H9 (cell line): ENCODE measurements around the gene ST6GAL1. TPM values are rescaled to one million over a fixed set of nuclear protein-coding genes. Genes with fewer than 3 reads are reported as not detected.

Experiments used
- DNase-seq: peaks from one replicate; pipeline ENCODE4 v3.0.0-alpha.2; 2017
- H2AFZ ChIP-seq: one replicate; pipeline ENCODE4 v1.6.1; 2013; ENCODE audit warnings: mild to moderate bottlenecking, low read length, control low read depth, moderate library complexity
- H2AK5ac ChIP-seq: 2 replicates; pipeline ENCODE4 v1.6.1; 2013; ENCODE audit warnings: low read length, control low read depth, mixed read lengths; ENCODE audit not compliant: insufficient read length
- H2BK120ac ChIP-seq: one replicate; pipeline ENCODE4 v1.6.1; 2013; ENCODE audit warnings: low read depth, mild to moderate bottlenecking, low read length, control low read depth, inconsistent platforms; ENCODE audit not compliant: poor library complexity, severe bottlenecking
- H2BK12ac ChIP-seq: 2 replicates; pipeline ENCODE4 v1.6.1; 2013; ENCODE audit warnings: low read length, control low read depth, mixed read lengths, low read depth; ENCODE audit not compliant: insufficient read length
- H2BK15ac ChIP-seq: 2 replicates; pipeline ENCODE4 v1.6.1; 2013; ENCODE audit warnings: low read depth, low read length, control low read depth
- H2BK20ac ChIP-seq: one replicate; pipeline ENCODE4 v1.6.1; 2013; ENCODE audit warnings: low read depth, mild to moderate bottlenecking, low read length, control low read depth, inconsistent platforms; ENCODE audit not compliant: poor library complexity, severe bottlenecking
- H2BK5ac ChIP-seq: 2 replicates; pipeline ENCODE4 v1.6.1; 2013; ENCODE audit warnings: low read length, control low read depth, mixed read lengths; ENCODE audit not compliant: insufficient read length
- H3K14ac ChIP-seq: 2 replicates; pipeline ENCODE4 v1.6.1; 2013; ENCODE audit warnings: low read length, control low read depth; ENCODE audit not compliant: insufficient read depth
- H3K18ac ChIP-seq: 2 replicates; pipeline ENCODE4 v1.6.1; 2013; ENCODE audit warnings: low read depth, mild to moderate bottlenecking, mixed read lengths, low read length, control low read depth; ENCODE audit not compliant: insufficient read length
- H3K23ac ChIP-seq: 2 replicates; pipeline ENCODE4 v1.6.1; 2013; ENCODE audit warnings: low read length, control low read depth, mixed read lengths, low read depth; ENCODE audit not compliant: insufficient read length
- H3K23me2 ChIP-seq: 2 replicates; pipeline ENCODE4 v1.6.1; 2013; ENCODE audit warnings: low read depth, mild to moderate bottlenecking, mixed read lengths, low read length, control low read depth; ENCODE audit not compliant: insufficient read length, poor library complexity, severe bottlenecking
- H3K27ac ChIP-seq: 2 replicates; pipeline ENCODE4 v1.5.1; 2013; ENCODE audit warnings: low read length, control low read depth, mixed read lengths, low read depth; ENCODE audit not compliant: insufficient read length
- H3K27me3 ChIP-seq: 2 replicates; pipeline ENCODE4 v1.6.1; 2013; ENCODE audit warnings: low read length, control low read depth, inconsistent platforms; ENCODE audit not compliant: insufficient read depth
- H3K4ac ChIP-seq: 2 replicates; pipeline ENCODE4 v1.6.1; 2013; ENCODE audit warnings: low read depth, mild to moderate bottlenecking, control low read depth, inconsistent platforms, low read length, moderate library complexity
- H3K4me1 ChIP-seq: 2 replicates; pipeline ENCODE4 v1.6.1; 2013; ENCODE audit warnings: low read length, control low read depth, inconsistent platforms; ENCODE audit not compliant: insufficient read depth
- H3K4me2 ChIP-seq: 2 replicates; pipeline ENCODE4 v1.6.1; 2013; ENCODE audit warnings: low read length, control low read depth, mixed read lengths; ENCODE audit not compliant: insufficient read length, insufficient read depth
- H3K56ac ChIP-seq: 2 replicates; pipeline ENCODE4 v1.6.1; 2013; ENCODE audit warnings: low read depth, mild to moderate bottlenecking, mixed read lengths, low read length, control low read depth; ENCODE audit not compliant: insufficient read length
- H3K79me1 ChIP-seq: 2 replicates; pipeline ENCODE4 v1.6.1; 2013; ENCODE audit warnings: low read depth, mild to moderate bottlenecking, moderate library complexity, low read length, control low read depth, inconsistent platforms; ENCODE audit not compliant: insufficient read depth, poor library complexity, severe bottlenecking
- H3K79me2 ChIP-seq: 2 replicates; pipeline ENCODE4 v1.6.1; 2013; ENCODE audit warnings: low read length, control low read depth, inconsistent platforms; ENCODE audit not compliant: insufficient read depth
- H3K9ac ChIP-seq: 2 replicates; pipeline ENCODE4 v1.6.1; 2013; ENCODE audit warnings: low read length, control low read depth, mixed read lengths; ENCODE audit not compliant: insufficient read length; ENCODE audit errors: extremely low read depth
- H3K9me3 ChIP-seq: one replicate; pipeline ENCODE4 v1.6.1; 2013; ENCODE audit warnings: low read depth, low read length, inconsistent platforms; ENCODE audit not compliant: control insufficient read depth
- H3T11ph ChIP-seq: one replicate; pipeline ENCODE4 v1.6.1; 2013; ENCODE audit warnings: mild to moderate bottlenecking, low read length, control low read depth, inconsistent platforms
- H4K20me1 ChIP-seq: one replicate; pipeline ENCODE4 v1.6.1; 2013; ENCODE audit not compliant: control insufficient read depth, insufficient read length, insufficient read depth
- H4K5ac ChIP-seq: 2 replicates; pipeline ENCODE4 v1.6.1; 2013; ENCODE audit warnings: low read depth, mild to moderate bottlenecking, mixed read lengths, low read length, control low read depth; ENCODE audit not compliant: insufficient read length
- H4K8ac ChIP-seq: replicated peaks from 2 replicates; pipeline ENCODE4 v1.6.1; 2013; ENCODE audit warnings: low read length, control low read depth, mixed read lengths, low read depth; ENCODE audit not compliant: insufficient read length
- H4K91ac ChIP-seq: 2 replicates; pipeline ENCODE4 v1.6.1; 2013; ENCODE audit warnings: low read depth, mild to moderate bottlenecking, moderate library complexity, mixed read lengths, low read length, control low read depth; ENCODE audit not compliant: insufficient read length
- H3K27ac Mint-ChIP-seq, 3 experiments: 2 replicates in 2 of 3; 3 replicates in 1 of 3; pipeline ENCODE4 v1.8.0; 2020 to 2021; ENCODE audit warnings: mixed read lengths in 3 of 3, mild to moderate bottlenecking in 1 of 3, moderate library complexity in 1 of 3
- H3K27me3 Mint-ChIP-seq: 2 replicates; pipeline ENCODE4 v1.8.0; 2021; ENCODE audit warnings: low read depth, mild to moderate bottlenecking, moderate library complexity, mixed read lengths
- H3K36me3 Mint-ChIP-seq, 3 experiments: 2 replicates in 2 of 3; 3 replicates in 1 of 3; pipeline ENCODE4 v1.8.0; 2020 to 2021; ENCODE audit warnings: low read depth in 3 of 3, mixed read lengths in 3 of 3; ENCODE audit not compliant: insufficient read depth in 1 of 3
- H3K4me1 Mint-ChIP-seq, 2 experiments: 2 replicates each; pipeline ENCODE4 v1.8.0; 2020; ENCODE audit warnings: mixed read lengths in 2 of 2
- H3K4me3 Mint-ChIP-seq, 2 experiments: 2 replicates in 1 of 2; 3 replicates in 1 of 2; pipeline ENCODE4 v1.8.0; 2020 to 2021; ENCODE audit warnings: mild to moderate bottlenecking in 2 of 2, mixed read lengths in 2 of 2, moderate library complexity in 1 of 2
- H3K9me3 Mint-ChIP-seq, 2 experiments: 2 replicates in 1 of 2; 3 replicates in 1 of 2; pipeline ENCODE4 v1.8.0; 2020; ENCODE audit warnings: mild to moderate bottlenecking in 2 of 2, mixed read lengths in 2 of 2, moderate library complexity in 1 of 2
- CTCF ChIP-seq: fragments of 200-600 bp; sonication (generic); conservative IDR thresholded peaks from 3 replicates; pipeline ENCODE4 v1.8.0; 2021; ENCODE audit warnings: antibody characterized with exemption, mild to moderate bottlenecking
- WGBS: extraction: QIAGEN DNeasy Blood & Tissue Kit; methylation state at CpG from one replicate; pipeline ENCODE4 v1.1.7; 2013; ENCODE audit warnings: missing lambda C conversion rate, low lambda C conversion rate, mixed read lengths; ENCODE audit not compliant: insufficient read length; ENCODE audit errors: extremely low coverage; 5-methylcytosine and 5-hydroxymethylcytosine counted together
- total RNA-seq: library from RNA; stranded (reverse); gene quantifications from 2 replicates; pipeline ENCODE4 v1.2.1, GENCODE V29; 2021

ST6GAL1 gene
- total RNA-seq, 1 experiment from 2014 or later, result 139 TPM

- no CpG with 5 or more reads among the region's 6 CpGs for WGBS
- Histone ChIP-seq H4K20me1 (no peaks in the 10 kb centered on the region), H2BK120ac (no peak overlapping the region), H2BK12ac (no peak overlapping the region), H2BK5ac (no peak overlapping the region), H3K14ac (no peak overlapping the region), H3K4me2 (no peak overlapping the region), H3K4me1 (peaks cover 4% of the 10 kb centered on the region; the same call in 1 of the 2 replicates), H3K9ac (no peak overlapping the region), H3K4ac (no peak overlapping the region), H3K27me3 (no peaks in the 10 kb centered on the region), H2AK5ac (no peak overlapping the region), H4K5ac (no peak overlapping the region), H3K18ac (no peak overlapping the region), H3K23me2 (no peaks in the 10 kb centered on the region), H3T11ph (no peak overlapping the region), H3K23ac (no peak overlapping the region), H3K9me3 (no peaks in the 10 kb centered on the region), H2BK15ac (no peak overlapping the region), H3K79me1 (peaks cover 3% of the 10 kb centered on the region), H3K27ac (no peak overlapping the region), H4K91ac (no peak overlapping the region), H3K56ac (no peak overlapping the region), H2AFZ (no peak overlapping the region), H3K79me2 (0 out of 2 replicates have a peak, but pooled peaks cover 1% of the 10 kb centered on the region), H4K8ac (no peak overlapping the region), H2BK20ac (no peak overlapping the region)
- peaks cover 27 to 29% of the 10 kb centered on the region in 2 experiments; a peak in 3 of 4 replicates for H3K4me1 Mint-ChIP-seq
- H3K27me3 Mint-ChIP-seq, result no peaks in the 10 kb centered on the region
- DNase-seq, result no peak
- H3K27ac Mint-ChIP-seq, result peak overlapping the region; percentile 0 to 69 (median 55); a peak in 5 of 7 replicates
- H3K4me3 Mint-ChIP-seq, result no peak overlapping the region
- TF ChIP-seq CTCF, result no peak
- H3K9me3 Mint-ChIP-seq, result no peaks in the 10 kb centered on the region
- peaks cover 21 to 71% (median 69%) of the 10 kb centered on the region in 3 experiments; a peak in 6 of 7 replicates for H3K36me3 Mint-ChIP-seq
Measured at GRCh38 chr3:186984064-186984463, 53.7 kb downstream of the ST6GAL1 start.
